NCI-H1436 treated with DMSO at 0.1 percent for 48 hours (cell line): ENCODE data around the gene DDX20.
A peak's percentile ranks its signal among the peaks of the same experiment; 100 is the strongest.

Experiments used
- DNase-seq: peaks from one replicate; lab custom pipeline; 2025; lab: John Stamatoyannopoulos, UW

The DDX20 gene, protein sequence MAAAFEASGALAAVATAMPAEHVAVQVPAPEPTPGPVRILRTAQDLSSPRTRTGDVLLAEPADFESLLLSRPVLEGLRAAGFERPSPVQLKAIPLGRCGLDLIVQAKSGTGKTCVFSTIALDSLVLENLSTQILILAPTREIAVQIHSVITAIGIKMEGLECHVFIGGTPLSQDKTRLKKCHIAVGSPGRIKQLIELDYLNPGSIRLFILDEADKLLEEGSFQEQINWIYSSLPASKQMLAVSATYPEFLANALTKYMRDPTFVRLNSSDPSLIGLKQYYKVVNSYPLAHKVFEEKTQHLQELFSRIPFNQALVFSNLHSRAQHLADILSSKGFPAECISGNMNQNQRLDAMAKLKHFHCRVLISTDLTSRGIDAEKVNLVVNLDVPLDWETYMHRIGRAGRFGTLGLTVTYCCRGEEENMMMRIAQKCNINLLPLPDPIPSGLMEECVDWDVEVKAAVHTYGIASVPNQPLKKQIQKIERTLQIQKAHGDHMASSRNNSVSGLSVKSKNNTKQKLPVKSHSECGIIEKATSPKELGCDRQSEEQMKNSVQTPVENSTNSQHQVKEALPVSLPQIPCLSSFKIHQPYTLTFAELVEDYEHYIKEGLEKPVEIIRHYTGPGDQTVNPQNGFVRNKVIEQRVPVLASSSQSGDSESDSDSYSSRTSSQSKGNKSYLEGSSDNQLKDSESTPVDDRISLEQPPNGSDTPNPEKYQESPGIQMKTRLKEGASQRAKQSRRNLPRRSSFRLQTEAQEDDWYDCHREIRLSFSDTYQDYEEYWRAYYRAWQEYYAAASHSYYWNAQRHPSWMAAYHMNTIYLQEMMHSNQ

DNA sequence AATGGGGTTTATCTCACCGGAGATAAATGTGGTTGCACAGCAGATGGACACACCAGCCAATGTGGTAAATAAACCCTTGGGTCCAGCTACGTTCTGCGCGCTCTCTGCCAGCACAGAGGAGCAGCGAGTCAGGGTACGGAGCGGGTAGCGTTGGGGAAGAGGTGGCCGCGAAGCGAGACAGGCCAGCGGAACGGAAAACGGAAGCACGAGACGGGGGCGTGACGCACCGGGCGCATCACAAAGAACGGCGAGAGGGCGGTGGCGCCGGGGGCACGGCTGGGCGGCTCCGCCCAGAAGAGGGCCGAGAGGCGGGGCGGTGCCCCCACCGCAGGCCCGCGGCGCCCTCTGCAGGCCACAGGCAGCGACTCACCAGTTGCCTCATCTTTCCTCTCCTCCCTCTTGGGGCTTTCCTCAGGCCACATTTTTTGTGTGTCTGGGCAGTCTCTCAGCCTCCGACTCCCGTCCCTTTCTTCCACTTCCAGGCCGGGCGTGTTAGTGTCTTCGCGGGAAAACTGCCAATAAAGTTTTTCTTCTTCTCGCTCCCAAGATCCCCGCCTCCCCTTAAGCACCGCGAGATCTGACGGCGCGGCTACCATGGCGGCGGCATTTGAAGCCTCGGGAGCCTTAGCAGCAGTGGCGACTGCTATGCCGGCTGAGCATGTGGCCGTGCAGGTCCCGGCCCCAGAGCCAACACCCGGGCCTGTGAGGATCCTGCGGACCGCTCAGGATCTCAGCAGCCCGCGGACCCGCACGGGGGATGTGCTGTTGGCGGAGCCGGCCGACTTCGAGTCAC, at the start of gene DDX20:
Gene DDX20 (plus strand): TSS at position 571 of the 793 bp plus-strand sequence. CDS start 24 bp downstream, at position 595.
- peak; percentile 88 for DNase-seq

DNA sequence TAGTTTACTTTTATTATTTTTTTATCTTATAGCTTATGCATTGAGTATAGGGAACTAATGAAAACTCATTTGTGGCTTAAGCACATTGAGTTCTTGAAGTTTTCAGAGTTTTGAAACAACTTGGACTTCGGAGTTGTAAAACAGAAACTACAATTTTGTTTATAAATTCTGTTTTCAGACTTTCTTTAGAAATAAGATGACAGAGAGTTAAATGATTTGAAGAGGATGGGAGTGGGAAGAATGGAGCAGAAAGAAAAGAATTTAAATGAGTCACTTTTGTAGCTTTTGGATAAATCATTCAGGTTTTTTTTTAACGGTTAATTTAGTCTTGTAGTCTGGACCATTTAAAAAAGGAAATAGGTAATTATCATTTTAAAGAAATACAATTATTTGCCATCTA, 48.8 kb upstream of the DDX20 start:
- DNase-seq, result no peak

DNA sequence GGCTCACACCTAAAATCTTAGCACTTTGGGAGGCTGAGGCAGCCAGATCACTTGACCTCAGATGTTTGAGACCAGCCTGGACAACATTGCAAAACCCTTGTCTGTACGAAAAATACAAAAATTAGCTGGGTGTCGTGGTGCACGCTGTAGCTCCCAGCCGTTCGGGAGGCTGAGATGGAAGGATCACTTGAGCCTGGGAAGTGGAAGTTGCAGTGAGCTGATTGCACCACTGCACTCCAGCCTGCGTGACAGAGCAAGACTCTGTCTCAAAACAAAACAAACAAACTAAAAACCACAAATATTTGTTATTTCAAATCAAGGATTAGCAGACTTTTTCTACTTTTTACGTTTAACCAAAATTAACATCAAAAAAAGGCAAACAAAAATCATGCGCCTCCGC, 47.8 kb upstream of the DDX20 start:
- DNase-seq, result no peak

DNA sequence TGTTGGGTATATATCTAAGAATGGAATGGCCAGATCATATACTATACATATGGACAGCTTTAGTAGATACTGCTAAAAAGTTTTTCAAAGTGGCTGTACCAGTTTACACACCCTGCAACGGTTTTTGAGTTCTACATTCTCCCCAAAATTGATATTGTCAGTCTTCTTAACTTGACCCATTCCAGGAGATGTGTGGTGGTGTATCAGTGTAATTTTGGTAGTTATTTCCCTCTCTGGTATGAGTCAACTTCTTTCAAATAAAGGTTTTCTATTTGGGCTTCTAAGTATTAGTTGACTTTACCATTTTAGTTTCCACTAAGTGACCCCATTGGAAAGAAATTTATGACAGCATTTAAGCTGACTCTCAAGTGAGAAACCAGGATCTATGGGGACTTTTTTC, 45.7 kb upstream of the DDX20 start:
- DNase-seq, result no peak

DNA sequence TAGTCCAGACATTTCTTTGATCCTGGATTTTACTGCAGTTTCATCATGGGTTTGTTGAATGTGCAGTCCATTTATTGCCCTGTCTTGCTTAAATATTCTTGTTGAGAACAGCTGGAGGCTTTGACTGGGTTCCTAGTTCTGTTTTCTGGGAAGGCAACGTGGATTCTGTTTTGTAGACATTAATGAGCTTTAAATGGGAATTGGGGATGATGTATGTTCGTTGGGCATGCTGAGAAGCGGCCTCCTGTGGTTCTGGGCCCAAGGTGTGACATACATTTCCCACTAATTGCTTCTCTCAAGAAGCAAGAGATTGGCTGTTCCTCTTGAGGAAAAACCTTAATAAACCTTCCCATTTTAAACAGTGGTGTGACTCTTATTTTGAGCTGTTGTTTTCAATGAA, 39.4 kb upstream of the DDX20 start:
- no peak for DNase-seq

DNA sequence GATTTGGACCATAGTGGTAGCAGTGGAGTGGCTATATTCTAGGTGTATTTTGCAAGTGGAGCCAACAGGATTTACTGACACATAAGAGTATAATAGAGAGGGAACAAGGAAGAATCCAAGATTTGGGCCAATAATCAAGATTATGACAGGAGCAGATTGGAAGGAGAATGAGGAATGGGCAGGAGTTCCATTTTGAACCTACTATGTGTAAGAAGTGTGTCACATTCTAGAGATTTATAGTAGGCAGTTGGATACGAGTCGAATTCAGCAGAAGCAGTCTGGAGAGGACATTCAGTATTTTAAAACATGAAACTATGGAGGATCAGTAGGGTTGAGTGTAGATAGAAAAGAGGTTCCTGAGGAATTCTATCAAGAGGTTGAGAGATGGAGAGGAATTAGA, 38.3 kb upstream of the DDX20 start:
- DNase-seq, result no peak

DNA sequence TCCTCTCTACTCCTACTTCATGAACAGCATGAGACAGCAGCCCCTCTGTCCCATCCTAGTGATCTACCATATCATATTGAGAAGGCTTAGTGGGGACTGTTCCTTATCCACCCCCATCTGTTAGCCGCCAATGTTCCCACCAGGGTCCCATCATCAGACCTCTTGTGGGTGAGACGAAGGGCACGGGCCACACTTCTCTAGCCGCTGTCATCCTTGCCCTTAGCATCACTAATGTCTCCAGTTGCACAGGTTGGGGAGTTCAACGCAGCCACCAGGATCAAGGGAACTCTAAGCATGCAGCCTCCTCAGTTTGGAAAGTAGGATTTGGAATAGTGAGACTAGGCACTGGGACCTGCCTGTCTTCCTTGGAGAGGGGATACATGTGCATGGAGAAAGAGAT, 36.6 kb upstream of the DDX20 start:
- no peak for DNase-seq

DNA sequence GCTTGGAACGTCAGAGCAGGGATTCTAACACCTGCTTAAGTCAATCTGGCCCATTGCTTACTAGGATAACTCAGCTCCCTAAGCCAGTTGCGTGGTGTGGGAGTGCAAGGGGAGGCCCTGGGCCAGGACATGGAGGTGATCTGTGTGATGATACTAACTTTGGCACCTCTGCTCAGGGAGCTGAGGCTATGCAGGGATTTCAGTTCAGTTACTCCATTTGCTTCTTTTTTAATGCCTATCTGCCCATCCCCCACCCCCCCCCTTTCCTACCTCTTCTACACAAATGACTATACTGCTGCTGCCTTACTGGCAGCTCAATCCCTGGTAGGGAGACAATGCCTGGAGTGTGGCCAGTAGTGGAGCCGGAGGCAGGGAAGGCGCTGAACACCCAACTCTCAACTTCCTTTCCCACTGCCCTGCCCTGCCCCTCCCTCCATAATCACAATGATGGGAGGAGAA, 36.0 kb upstream of the DDX20 start:
- DNase-seq, result no peak

DNA sequence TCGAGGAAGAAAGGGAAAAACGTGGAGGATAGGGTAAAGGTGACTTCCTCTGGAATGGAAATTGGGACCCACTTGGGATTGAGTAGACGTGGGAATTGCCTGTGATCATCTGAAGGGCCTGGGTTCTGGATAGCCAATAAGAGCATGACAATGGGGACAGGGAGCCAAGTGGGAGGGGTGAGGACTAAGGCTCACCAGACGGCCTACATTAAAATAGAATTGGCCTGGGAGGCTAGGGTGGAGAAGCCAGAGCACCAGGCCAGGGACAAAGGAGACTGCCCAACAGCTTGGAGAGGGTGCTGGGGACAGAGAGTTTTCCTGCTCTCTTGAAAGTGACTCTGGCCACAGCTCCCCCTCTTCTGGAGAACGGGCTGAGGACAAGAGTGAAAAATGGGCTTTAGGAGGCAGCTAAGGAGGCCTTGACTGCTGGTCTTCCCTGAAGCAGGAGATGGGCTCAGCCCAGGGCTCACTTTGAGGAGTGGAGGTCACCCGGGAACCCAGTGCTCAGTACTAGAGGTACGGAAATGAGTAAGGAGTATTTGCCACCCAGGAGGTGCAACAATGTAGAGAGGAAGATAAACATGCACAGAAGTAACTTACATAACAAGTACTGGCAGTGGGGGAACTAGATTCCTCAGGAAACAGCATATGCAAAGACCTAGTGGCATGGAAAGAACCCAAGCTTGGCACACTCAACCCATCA, 35.3 kb upstream of the DDX20 start:
- DNase-seq, result no peak

DNA sequence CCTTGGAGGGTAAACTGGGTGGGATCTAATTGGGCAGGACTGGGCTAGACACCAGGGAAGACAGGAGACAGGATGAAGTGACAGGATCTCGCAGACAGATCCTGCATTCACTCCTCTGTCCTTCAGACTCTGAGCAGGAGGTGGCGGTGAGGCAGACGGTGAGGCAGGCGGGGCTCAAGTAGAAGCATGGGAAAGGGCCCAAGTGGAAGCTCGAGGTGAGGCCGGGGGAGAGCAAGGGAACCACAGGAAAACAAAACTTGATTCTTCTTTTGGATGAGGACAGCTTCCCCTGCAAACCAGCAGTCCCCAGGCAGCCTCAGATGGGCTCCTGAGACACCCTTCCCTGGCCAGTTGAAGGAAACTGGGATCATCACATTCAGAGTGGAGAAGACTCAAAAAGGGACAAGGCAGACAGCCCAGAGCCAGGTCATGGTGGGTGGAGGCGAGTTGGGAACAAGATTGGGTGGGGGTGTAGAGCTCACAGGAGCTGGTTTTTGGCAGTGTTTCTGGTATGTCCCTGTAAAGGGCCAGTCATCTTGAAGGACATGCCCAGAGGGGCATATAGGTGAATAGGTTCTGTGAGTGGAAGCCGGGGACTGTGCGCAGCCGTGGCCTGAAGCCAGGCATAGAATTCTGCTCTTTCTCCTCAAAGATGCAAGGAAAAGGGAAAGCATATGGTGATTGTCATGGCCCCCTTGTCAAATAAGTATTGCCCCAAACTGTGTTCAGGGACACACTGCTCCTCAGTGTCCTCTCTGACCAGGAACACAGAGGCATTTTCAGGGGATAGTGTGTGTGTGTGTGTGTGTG, 34.5 kb upstream of the DDX20 start:
- DNase-seq, result no peak

DNA sequence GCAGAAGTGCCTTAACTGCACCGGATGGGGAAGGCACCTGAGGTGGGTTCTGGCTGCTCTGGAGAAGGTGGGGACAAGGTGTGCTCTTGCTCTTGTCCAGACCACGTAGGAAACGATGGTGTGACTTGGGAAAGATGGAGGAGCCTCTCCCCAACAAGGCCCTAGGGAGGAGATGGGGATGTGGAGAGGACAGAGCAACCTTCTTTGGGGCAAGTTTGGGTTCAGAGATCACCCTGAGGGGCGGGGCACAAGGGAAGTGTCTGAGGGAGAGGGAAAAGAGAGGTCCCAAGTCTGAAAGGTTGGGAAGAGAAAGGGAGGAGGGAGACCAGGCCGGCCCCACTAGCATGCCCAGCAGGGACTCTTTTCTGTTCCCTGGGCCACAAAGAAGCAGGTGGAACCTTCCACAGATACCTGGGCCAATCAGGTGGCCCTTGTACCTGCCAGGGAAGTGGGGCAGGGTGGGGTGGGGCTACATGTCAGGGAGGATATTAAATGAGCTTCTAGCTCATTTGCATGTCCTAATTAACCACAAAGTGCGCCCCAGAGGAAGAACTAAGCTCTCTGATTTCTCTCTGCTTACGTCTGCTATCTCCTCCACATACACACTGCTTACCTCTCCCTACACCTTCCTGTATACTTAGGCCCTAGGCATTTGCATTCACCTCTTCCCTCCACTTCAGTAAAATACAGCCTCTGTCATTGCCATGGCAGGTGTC, 32.5 kb upstream of the DDX20 start:
- no peak for DNase-seq

DNA sequence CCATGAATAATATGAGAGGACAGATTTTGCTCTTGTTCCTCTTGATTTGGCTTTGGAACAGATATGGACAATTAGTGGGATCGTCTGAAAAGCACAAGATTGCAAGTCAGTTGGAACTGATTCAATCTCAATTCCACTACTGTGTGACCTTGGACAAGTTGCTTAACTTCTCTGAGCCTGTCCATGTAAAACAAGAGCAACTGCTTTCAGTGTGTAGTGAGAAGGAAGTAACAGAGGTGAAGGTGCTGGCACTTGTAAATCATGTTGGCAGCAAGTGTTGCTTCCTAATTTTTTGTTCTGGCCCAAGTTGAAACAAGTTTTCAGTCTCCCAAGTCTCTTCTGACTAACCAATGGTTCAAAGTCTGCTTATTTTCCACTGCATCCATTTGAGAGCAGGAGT, 31.8 kb upstream of the DDX20 start:
- no peak for DNase-seq

DNA sequence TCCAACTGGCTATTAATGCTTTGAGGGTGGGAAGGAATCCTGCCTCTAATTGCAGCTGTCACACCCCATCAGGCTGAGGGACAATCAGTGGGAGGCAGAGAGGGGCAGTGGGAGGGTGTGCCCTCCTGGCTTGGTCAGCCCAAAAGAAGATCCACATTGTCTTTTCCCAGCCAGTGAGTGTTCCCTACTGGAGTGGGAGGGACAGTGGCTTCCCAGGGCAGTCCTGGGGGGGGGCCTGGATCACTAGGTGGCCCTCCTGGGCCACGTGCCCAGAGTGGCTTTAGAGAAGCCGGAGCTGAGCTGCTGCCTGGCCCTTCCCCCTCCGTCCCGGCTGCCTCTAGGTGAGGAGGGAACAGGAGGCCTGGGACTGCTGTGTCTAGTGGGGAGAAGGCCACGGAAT, 30.5 kb upstream of the DDX20 start:
- DNase-seq, result no peak

DNA sequence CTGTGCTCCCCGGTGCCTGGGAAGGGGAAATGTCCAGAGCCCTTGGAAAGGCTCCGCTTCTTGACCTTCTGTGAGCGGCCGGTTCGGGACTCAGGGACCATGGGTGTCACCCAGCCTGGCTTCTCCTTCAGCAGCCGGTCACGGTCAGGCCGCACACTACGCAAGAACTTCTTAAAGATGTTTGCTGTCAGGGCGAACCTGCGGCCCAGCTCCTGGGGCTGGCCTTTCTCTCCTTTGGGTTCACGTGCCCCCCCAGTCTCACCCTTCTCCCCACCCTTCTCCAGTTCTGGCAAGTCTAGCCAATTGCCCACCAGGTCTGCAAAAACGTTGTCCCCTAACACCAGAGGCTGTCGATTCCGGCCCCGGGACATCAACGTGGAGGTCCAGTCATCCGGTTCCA, 28.6 kb upstream of the DDX20 start:
- DNase-seq, result no peak

DNA sequence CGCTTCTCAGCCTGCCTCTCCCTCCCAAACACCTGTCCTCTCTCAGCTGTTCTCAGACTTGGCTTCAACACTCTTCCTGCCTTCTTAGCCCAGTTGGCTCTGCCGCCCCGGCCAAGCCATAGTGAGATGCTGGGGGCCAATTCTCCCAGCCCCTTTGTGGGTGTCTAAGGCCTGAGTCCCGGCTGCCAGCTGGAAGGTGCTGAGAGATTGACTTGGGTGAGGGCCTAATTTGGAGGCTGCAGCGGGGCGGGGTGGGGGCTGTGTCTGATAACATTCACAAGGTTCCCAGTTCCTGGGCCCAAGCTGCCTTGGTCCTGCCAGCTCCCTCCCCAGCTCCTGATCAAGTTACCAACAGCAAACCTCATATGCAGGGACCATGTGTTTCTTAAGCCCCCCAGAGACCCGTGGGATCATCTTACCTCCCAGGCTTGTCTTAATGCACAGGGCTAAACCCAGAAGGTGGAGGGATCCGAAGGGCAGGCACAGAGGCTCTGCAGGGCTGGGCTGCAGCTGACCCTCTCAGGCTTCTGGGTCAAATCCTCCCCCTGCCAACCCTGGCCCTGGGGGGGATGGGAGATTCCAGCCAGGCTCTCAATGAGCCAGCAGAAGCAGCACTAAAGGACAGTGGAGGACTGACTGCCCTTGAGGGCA, 26.3 kb upstream of the DDX20 start:
- no peak for DNase-seq

DNA sequence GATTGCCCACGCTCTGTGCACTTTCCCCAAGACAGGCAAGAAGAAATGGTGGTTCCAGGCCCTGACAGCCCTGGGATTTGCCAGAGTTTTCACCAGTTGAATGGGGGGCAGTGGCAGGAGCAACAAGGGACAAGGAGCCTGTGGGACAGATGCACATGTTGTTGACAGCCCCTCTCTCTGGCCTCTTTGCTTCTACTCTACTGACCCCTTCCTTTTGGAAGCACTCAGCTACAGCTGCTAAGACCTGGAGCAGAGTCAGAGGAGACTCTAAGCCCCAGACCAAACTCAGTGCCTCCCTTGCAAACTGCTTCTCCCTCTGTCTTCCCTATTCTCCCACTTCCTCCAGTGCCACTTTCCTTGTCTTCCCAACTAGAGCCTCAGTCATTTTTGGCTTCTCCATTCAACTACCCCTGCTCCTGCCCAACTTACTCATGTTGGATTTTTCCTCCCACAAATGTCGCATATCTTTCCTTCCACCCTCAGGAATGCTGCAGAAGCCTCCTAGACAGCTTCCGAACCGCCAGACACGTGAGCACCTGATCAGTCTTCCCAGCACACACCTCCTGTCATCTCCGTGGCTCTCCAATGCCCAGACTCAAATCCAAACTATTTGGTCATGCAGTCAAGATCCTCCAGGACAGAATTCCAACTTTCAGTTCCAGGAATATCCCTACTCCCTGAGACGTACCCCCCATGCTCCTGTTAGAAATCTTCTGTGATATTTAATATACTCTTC, 25.6 kb upstream of the DDX20 start:
- no peak for DNase-seq

DNA sequence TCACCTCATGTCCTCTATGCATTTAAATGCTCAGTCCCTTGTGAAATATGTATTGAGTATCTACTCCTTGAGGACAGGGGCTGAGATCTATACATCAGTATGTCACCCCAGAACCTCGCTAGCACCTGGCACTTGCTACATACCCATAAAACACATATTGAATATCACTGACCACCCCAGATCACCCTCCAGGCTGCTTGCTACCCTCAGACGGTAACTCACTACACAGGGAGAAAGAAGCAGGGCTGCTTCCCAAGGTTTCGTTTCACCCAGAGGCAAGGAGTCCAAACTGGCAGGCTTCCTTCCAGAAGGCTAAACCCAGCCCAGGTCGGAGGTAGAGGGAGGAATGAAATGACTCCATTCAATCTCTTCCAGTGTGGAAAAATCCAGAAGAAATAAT, 25.0 kb upstream of the DDX20 start:
- no peak for DNase-seq

DNA sequence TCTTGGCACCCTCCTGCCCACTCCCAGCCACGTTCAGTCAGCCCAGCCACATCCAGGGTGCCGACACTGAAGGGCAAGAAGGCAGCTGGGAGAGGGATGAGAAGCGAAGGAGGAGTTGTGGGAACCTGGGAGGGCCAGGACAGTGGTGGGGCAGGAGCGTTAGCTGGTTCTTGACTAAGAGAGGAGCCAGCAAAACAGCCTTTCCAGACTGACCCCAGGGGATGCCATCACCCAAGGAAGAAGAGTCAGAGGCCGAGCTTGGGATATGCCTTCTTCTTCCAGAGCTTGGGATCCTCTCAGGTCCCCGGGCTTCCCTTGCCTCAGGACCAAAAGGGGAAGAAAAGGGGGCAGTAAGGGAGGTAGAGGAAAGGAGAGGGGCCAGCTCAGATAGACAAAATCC, 23.7 kb upstream of the DDX20 start:
- no peak for DNase-seq

DNA sequence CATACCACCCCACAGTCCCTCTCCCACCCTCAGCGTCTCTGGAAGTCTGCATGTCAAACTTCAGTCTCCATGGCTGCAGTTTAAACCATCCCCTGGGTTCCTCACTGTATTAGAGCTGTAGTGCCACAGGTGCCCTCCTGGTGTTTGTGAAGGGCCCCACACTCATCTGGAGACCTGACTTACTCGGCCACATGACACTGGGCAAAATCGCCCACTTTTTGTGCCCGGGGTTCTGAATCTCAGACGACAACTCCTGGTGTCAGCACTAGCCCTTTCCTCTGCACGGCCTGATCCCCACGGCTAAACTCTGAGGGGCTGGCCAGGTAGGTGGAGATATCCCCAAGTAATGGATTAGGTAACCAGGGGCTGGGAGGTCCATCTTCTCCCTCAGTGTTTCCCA, 23.0 kb upstream of the DDX20 start:
- DNase-seq, result no peak
